Left kidney (tissue), 8 donors: ENCODE results near the gene NOA1. TPM values are rescaled to one million over a fixed set of nuclear protein-coding genes. Genes with fewer than 3 reads are reported as not detected.

Experiments used
- DNase-seq: peaks from one replicate; pipeline ENCODE4 v3.0.0-alpha.2; 2013
- long read RNA-seq, 8 donors: transcript quantifications; one replicate each; lab custom pipeline, GENCODE V29; 2026
- polyA plus RNA-seq: library from polyadenylated mRNA; unstranded; fragments of 120-200 nt; gene quantifications from one replicate; pipeline ENCODE4 v1.2.1, GENCODE V29; 2013; ENCODE audit not compliant: insufficient read length

The NOA1 gene
- polyA plus RNA-seq: 21.7 TPM
- long read RNA-seq, donor 1, transcript NOA1-201 (7 exons, 3,415 nt): major isoform, 16 of 143 reads
- long read RNA-seq, donor 1, partial matches to known transcripts: 127 of 143 reads
- long read RNA-seq, donor 1, other reads (novel, unspliced or antisense): 0 of 143 reads
- long read RNA-seq, donor 2, transcript NOA1-201 (7 exons, 3,415 nt): major isoform, 14 of 138 reads
- long read RNA-seq, donor 2, partial matches to known transcripts: 114 of 138 reads
- long read RNA-seq, donor 2, other reads (novel, unspliced or antisense): 10 of 138 reads
- long read RNA-seq, donor 3, transcript NOA1-201 (7 exons, 3,415 nt): major isoform, 19 of 124 reads
- long read RNA-seq, donor 3, partial matches to known transcripts: 100 of 124 reads
- long read RNA-seq, donor 3, other reads (novel, unspliced or antisense): 5 of 124 reads
- long read RNA-seq, donor 4, partial matches to known transcripts: 0 of 1 reads
- long read RNA-seq, donor 4, other reads (novel, unspliced or antisense): 0 of 1 reads
- long read RNA-seq, donor 5, transcript NOA1-201 (7 exons, 3,415 nt): major isoform, 28 of 34 reads
- long read RNA-seq, donor 5, partial matches to known transcripts: 6 of 34 reads
- long read RNA-seq, donor 5, other reads (novel, unspliced or antisense): 0 of 34 reads
- long read RNA-seq, donor 6, transcript NOA1-201 (7 exons, 3,415 nt): major isoform, 18 of 121 reads
- long read RNA-seq, donor 6, partial matches to known transcripts: 103 of 121 reads
- long read RNA-seq, donor 6, other reads (novel, unspliced or antisense): 0 of 121 reads
- long read RNA-seq, donor 7, transcript NOA1-201 (7 exons, 3,415 nt): major isoform, 19 of 189 reads
- long read RNA-seq, donor 7, partial matches to known transcripts: 159 of 189 reads
- long read RNA-seq, donor 7, other reads (novel, unspliced or antisense): 11 of 189 reads
- long read RNA-seq, donor 8, transcript NOA1-201 (7 exons, 3,415 nt): major isoform, 7 of 7 reads
- long read RNA-seq, donor 8, partial matches to known transcripts: 0 of 7 reads
- long read RNA-seq, donor 8, other reads (novel, unspliced or antisense): 0 of 7 reads

- DNase-seq: peak; percentile 100
Measured at GRCh38 chr4:56977321-56978012, at the start of gene NOA1. NOA1 (minus strand) TSS chr4:56977606; CDS start chr4:56977585, 21 bp downstream.

GRCh38 chr4:57023104-57023503 lies 45.7 kb upstream of the NOA1 start:
- no peak for DNase-seq

GRCh38 chr4:57020467-57021101 lies 43.2 kb upstream of the NOA1 start:
- no peak for DNase-seq

- no peak for DNase-seq
Measured at GRCh38 chr4:57018980-57019379, 41.6 kb upstream of the NOA1 start.

GRCh38 chr4:57013543-57014120 lies 36.2 kb upstream of the NOA1 start:
- no peak for DNase-seq

- no peak for DNase-seq
Measured at GRCh38 chr4:56999751-57000150, 22.3 kb upstream of the NOA1 start.

- DNase-seq: peak; percentile 13
Measured at GRCh38 chr4:56995525-56995924, 18.1 kb upstream of the NOA1 start.

- DNase-seq: no peak
Measured at GRCh38 chr4:56990109-56990905, 12.9 kb upstream of the NOA1 start.

GRCh38 chr4:56986952-56987351 lies 9.5 kb upstream of the NOA1 start:
- no peak for DNase-seq

- no peak for DNase-seq
Measured at GRCh38 chr4:56986192-56986591, 8.8 kb upstream of the NOA1 start.

- no peak for DNase-seq
Measured at GRCh38 chr4:56981795-56982201, 4.4 kb upstream of the NOA1 start.

GRCh38 chr4:56979421-56980072 lies 2.1 kb upstream of the NOA1 start:
- no peak for DNase-seq

GRCh38 chr4:56978750-56979303 lies 1.4 kb upstream of the NOA1 start, which contains the start of gene POLR2B:
POLR2B (plus strand) TSS chr4:56978896; CDS start chr4:56978986, 90 bp downstream.
- DNase-seq: peak; percentile 94

GRCh38 chr4:56976837-56977320 lies 527 bp downstream of the NOA1 start:
- no peak for DNase-seq

GRCh38 chr4:56976283-56976836 lies 1.0 kb downstream of the NOA1 start:
- DNase-seq: no peak

GRCh38 chr4:56973336-56973735 lies 4.1 kb downstream of the NOA1 start:
- DNase-seq: no peak

- DNase-seq: no peak
Measured at GRCh38 chr4:56972809-56973208, 4.6 kb downstream of the NOA1 start.

- DNase-seq: no peak
Measured at GRCh38 chr4:56972389-56972788, 5.0 kb downstream of the NOA1 start.

GRCh38 chr4:56971383-56971782 lies 6.0 kb downstream of the NOA1 start:
- DNase-seq: no peak
